Caco-2 (cell line): ENCODE data around the gene DTX3. TPM values are rescaled to one million over a fixed set of nuclear protein-coding genes. Genes with fewer than 3 reads are reported as not detected.

Source experiments
- BruUV-seq: library from RNA; stranded (reverse); fragments of 400-500 nt; replicated peaks from 2 replicates; lab custom pipeline; 2021; lab: Mats Ljungman, UMichigan
- CTCF ChIA-PET: fragments of 300-600 bp; sonication (Branson Sonifier 250); formaldehyde crosslinking; loops from one replicate; lab custom pipeline; 2022; ENCODE audit warnings: antibody characterized with exemption; lab: Charles Lee
- POLR2A ChIA-PET: fragments of 300-600 bp; sonication (Branson Sonifier 250); formaldehyde crosslinking; loops from one replicate; lab custom pipeline; 2022; ENCODE audit warnings: antibody characterized with exemption; lab: Charles Lee
- DNase-seq, 2 experiments: peaks; one replicate each; pipeline versions ENCODE4 v3.0.0 to v3.0.0-alpha.2; 2020 to 2022
- H3K27me3 ChIP-seq: replicated peaks from 2 replicates; pipeline ENCODE4 v1.6.0; 2011; ENCODE audit warnings: low read length; ENCODE audit not compliant: control insufficient read depth, insufficient read depth
- H3K36me3 ChIP-seq: 2 replicates; pipeline ENCODE4 v1.5.1; 2011; ENCODE audit warnings: low read length; ENCODE audit not compliant: control insufficient read depth, insufficient read depth
- H3K4me1 ChIP-seq: fragments of 250-450 bp; sonication (Bioruptor Pico); 2 replicates; pipeline ENCODE4 v1.5.1; 2020; ENCODE audit warnings: mild to moderate bottlenecking
- H3K4me3 ChIP-seq: 2 replicates; pipeline ENCODE4 v1.5.1; 2011; ENCODE audit warnings: low read depth, mild to moderate bottlenecking, control low read depth, low read length
- H3K9me3 ChIP-seq: fragments of 250-450 bp; sonication (Bioruptor Pico); 2 replicates; pipeline ENCODE4 v1.5.1; 2020; ENCODE audit warnings: mild to moderate bottlenecking, moderate library complexity
- H3K27ac Mint-ChIP-seq: one replicate; pipeline ENCODE4 v1.8.0; 2022; ENCODE audit warnings: mixed read lengths; ENCODE audit not compliant: unreplicated experiment
- H3K27me3 Mint-ChIP-seq: one replicate; pipeline ENCODE4 v1.8.0; 2022; ENCODE audit warnings: mixed read lengths; ENCODE audit not compliant: insufficient read depth, unreplicated experiment
- H3K36me3 Mint-ChIP-seq: one replicate; pipeline ENCODE4 v1.8.0; 2022; ENCODE audit warnings: mild to moderate bottlenecking, mixed read lengths; ENCODE audit not compliant: insufficient read depth, unreplicated experiment
- H3K4me1 Mint-ChIP-seq: one replicate; pipeline ENCODE4 v1.8.0; 2022; ENCODE audit warnings: low read depth, mixed read lengths; ENCODE audit not compliant: unreplicated experiment
- H3K4me3 Mint-ChIP-seq: one replicate; pipeline ENCODE4 v1.8.0; 2022; ENCODE audit warnings: mild to moderate bottlenecking, moderate library complexity, mixed read lengths; ENCODE audit not compliant: unreplicated experiment
- H3K9me3 Mint-ChIP-seq: one replicate; pipeline ENCODE4 v1.8.0; 2022; ENCODE audit warnings: mixed read lengths; ENCODE audit not compliant: unreplicated experiment
- intact Hi-C: fragments of 100-400 bp; cut with micrococcal nuclease; formaldehyde crosslinking; loops from one replicate; pipeline ENCODE4 v1.10.0; 2022; ENCODE audit not compliant: unreplicated experiment
- total RNA-seq: library from RNA; stranded (reverse); gene quantifications from 2 replicates; pipeline ENCODE4 v1.2.3, GENCODE V29; 2022
- TF ChIP-seq, protein P1 (sequence below), 2 experiments: fragments of 200-600 bp in 1 of 2; IDR thresholded peaks; 1 replicate in 1 of 2; 2 replicates in 1 of 2; pipeline versions ENCODE4 v1.5.1 to v1.8.0; 2011 to 2022; ENCODE audit warnings: antibody characterized with exemption in 1 of 2, control low read depth in 1 of 2, inconsistent platforms in 1 of 2, low read depth in 1 of 2, low read length in 1 of 2, mild to moderate bottlenecking in 1 of 2, moderate library complexity in 1 of 2; ENCODE audit not compliant: insufficient read depth in 1 of 2, severe bottlenecking in 1 of 2, unreplicated experiment in 1 of 2

Gene DTX3
- total RNA-seq, 1 experiment from 2014 or later: 20.4 TPM

DNA sequence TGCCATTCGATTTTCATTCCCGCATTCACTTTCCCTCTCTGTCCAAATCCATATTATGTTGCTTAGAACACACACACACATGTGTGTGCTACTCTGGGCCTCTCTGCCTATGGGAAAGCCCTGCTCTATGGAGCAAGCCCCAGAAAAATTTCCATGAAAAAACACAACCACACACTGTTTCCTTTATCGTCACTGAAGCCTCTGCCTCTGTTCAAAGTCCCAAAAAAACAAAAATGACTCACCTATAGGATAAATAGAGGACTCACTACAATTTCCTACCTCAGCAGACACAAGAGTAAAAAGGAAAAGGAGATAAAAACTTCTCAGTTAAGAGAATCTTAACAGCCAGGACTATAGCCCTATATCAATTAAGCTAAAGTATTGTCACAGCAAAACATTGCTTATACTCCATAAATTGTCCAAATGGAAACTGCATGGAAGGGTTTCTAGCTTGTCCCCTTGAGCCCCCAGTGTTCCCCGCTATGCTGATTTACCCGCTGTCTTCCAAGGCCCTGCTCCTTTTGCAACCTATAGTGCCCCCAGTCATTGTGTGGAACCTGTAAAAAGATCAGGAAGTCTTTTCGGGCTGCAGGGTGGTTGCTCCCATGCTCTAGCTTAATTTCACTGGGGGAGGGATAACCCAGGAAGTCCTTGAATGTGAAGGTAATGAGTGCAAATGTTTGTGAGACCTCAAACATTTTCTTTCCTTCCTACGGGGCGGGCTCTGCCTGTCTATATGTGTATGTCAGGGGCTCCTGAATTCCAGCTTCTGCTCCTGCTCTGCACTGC is 24.8 kb upstream of the DTX3 start:
- no peaks in the 10 kb centered on the region for H3K36me3 ChIP-seq
- DNase-seq: peak; percentile 18 to 27
- intact Hi-C loops: loop anchor here (5.0 kb wide), 1 partner anchor 112 kb away; the partner anchor contains the start of gene OS9
- Mint-ChIP-seq H3K4me3 (no peak overlapping the region), H3K27me3 (peaks cover 4% of the 10 kb centered on the region), H3K4me1 (peaks cover 16% of the 10 kb centered on the region), H3K27ac (peak overlapping the region; percentile 69), H3K36me3 (no peaks in the 10 kb centered on the region), H3K9me3 (no peaks in the 10 kb centered on the region)
- ChIA-PET CTCF (interaction anchor here (0.6 to 0.9 kb wide), 3 partner anchors 31 to 53 kb away, joined by 3 to 4 read pairs (median 4); partner anchors contain the start of genes ARHGEF25 and B4GALNT1), POLR2A (no interaction called here)
- peaks cover 17% of the 10 kb centered on the region for H3K4me1 ChIP-seq
- TF ChIP-seq, protein P1, sequence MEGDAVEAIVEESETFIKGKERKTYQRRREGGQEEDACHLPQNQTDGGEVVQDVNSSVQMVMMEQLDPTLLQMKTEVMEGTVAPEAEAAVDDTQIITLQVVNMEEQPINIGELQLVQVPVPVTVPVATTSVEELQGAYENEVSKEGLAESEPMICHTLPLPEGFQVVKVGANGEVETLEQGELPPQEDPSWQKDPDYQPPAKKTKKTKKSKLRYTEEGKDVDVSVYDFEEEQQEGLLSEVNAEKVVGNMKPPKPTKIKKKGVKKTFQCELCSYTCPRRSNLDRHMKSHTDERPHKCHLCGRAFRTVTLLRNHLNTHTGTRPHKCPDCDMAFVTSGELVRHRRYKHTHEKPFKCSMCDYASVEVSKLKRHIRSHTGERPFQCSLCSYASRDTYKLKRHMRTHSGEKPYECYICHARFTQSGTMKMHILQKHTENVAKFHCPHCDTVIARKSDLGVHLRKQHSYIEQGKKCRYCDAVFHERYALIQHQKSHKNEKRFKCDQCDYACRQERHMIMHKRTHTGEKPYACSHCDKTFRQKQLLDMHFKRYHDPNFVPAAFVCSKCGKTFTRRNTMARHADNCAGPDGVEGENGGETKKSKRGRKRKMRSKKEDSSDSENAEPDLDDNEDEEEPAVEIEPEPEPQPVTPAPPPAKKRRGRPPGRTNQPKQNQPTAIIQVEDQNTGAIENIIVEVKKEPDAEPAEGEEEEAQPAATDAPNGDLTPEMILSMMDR (IDR thresholded peaks at IDR 0.05; ENCODE audit: insufficient read depth in 1 of 2, low read depth in 1 of 2, low read length in 1 of 2, severe bottlenecking in 1 of 2, unreplicated experiment in 1 of 2): no peak
- no TSS peak for BruUV-seq
- no peak overlapping the region for H3K4me3 ChIP-seq
- H3K9me3 ChIP-seq: no peaks in the 10 kb centered on the region
- no peaks in the 10 kb centered on the region for H3K27me3 ChIP-seq

GRCh38 chr12:57580466-57580795 is 24.2 kb upstream of the DTX3 start:
- Histone ChIP-seq H3K27me3 (no peaks in the 10 kb centered on the region), H3K4me3 (no peak overlapping the region), H3K9me3 (no peaks in the 10 kb centered on the region), H3K36me3 (no peaks in the 10 kb centered on the region), H3K4me1 (peaks cover 17% of the 10 kb centered on the region)
- no TSS peak for BruUV-seq
- TF ChIP-seq, protein P1 (IDR thresholded peaks at IDR 0.05; ENCODE audit: insufficient read depth in 1 of 2, low read depth in 1 of 2, low read length in 1 of 2, severe bottlenecking in 1 of 2, unreplicated experiment in 1 of 2): no peak
- Mint-ChIP-seq H3K36me3 (no peaks in the 10 kb centered on the region), H3K4me3 (no peak overlapping the region), H3K27me3 (peaks cover 4% of the 10 kb centered on the region), H3K27ac (no peak overlapping the region), H3K4me1 (peaks cover 16% of the 10 kb centered on the region), H3K9me3 (no peaks in the 10 kb centered on the region)
- CTCF ChIA-PET: interaction anchor here (0.6 to 1.6 kb wide), 2 partner anchors 53 to 155 kb away, joined by 4 to 5 read pairs; partner anchors contain the start of gene B4GALNT1
- intact Hi-C loops: loop anchor here (5.0 kb wide), 1 partner anchor 112 kb away; the partner anchor contains the start of gene OS9
- POLR2A ChIA-PET: no interaction called here
- DNase-seq: peak in 1 of 2 experiments; percentile 14

DNA sequence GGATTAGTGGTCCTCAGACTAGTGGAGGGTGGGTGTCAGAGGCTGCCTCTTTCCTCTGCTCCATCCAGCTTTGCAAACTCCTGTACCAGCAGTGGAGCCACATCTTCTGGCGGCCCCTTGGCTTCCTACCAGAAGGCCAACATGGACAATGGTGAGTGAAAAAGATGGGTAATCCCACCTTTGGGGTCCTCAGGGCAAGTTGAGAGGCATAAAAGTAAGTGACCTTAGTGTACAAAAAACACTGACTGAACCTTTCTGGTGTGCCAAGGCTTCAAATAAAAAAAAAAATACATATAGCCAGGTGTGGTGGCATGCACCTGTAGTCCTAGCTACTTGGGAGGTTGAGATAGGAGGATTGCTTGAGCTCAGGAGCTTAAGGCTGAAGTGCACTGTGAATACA is 22.8 kb upstream of the DTX3 start:
- TF ChIP-seq, protein P1 (IDR thresholded peaks at IDR 0.05; ENCODE audit: insufficient read depth in 1 of 2, low read depth in 1 of 2, low read length in 1 of 2, severe bottlenecking in 1 of 2, unreplicated experiment in 1 of 2): no peak
- no TSS peak for BruUV-seq
- ChIA-PET POLR2A (no interaction called here), CTCF (interaction anchor here (1.0 to 2.3 kb wide), 4 partner anchors 41 to 154 kb away, joined by 3 to 16 read pairs (median 8); no protein-coding TSS in a partner anchor)
- DNase-seq: peak in 1 of 2 experiments; percentile 1
- no peak overlapping the region for H3K27ac Mint-ChIP-seq
- H3K36me3 ChIP-seq: no peaks in the 10 kb centered on the region
- intact Hi-C loops: loop anchor here (5.0 kb wide), 1 partner anchor 110 kb away; the partner anchor contains the start of gene OS9
- H3K4me3 Mint-ChIP-seq: no peak overlapping the region
- peaks cover 4% of the 10 kb centered on the region for H3K27me3 Mint-ChIP-seq
- peaks cover 16% of the 10 kb centered on the region for H3K4me1 ChIP-seq
- no peaks in the 10 kb centered on the region for H3K9me3 Mint-ChIP-seq
- H3K9me3 ChIP-seq: no peaks in the 10 kb centered on the region
- no peaks in the 10 kb centered on the region for H3K36me3 Mint-ChIP-seq
- no peak overlapping the region for H3K4me3 ChIP-seq
- H3K27me3 ChIP-seq: no peaks in the 10 kb centered on the region
- peaks cover 16% of the 10 kb centered on the region for H3K4me1 Mint-ChIP-seq
